Omental fat pad (tissue), 4 donors: ENCODE results near the gene CNNM1. TPM values are rescaled to one million over a fixed set of nuclear protein-coding genes. Genes with fewer than 3 reads are reported as not detected.

Experiments
- ATAC-seq: fragments of 150-250 bp; one replicate; pipeline ENCODE4 v1.9.1; 2016; ENCODE audit warnings: mild to moderate bottlenecking, moderate library complexity; ENCODE audit not compliant: low FRiP score
- DNase-seq: peaks from one replicate; pipeline ENCODE4 v3.0.0-alpha.2; 2019; ENCODE audit warnings: low spot score
- total RNA-seq, 4 donors: library from RNA; depleted of rRNA; stranded (reverse); fragments of >200 nt; gene quantifications; one replicate each; pipeline ENCODE4 v1.1.0, GENCODE V29; 2016
- TF ChIP-seq, protein P1 (sequence below), 3 donors: fragments of 450-650 bp; IDR thresholded peaks; one replicate each; pipeline ENCODE4 v1.5.1; 2016 to 2017; ENCODE audit warnings: antibody characterized with exemption in 3 of 3, mild to moderate bottlenecking in 3 of 3, moderate library complexity in 2 of 3

The CNNM1 gene
- 1 to 10 TPM in 1 of 4 donors, under 1 TPM in 3; 0.31 to 1.8 (median 0.53) TPM for total RNA-seq

DNA sequence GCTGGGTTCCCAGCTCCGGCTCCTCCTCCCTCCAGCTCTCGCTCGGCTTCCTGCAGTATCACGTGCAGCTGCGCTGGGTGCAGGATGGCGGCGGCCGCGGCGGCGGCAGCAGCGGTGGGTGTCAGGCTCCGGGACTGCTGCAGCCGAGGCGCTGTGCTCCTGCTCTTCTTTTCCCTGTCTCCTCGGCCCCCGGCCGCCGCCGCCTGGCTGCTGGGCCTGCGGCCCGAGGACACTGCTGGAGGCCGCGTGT lies at the start of gene CNNM1:
Gene CNNM1, plus strand, starts transcription at position 53 of the 250 bp plus-strand sequence. Its CDS starts 32 bp downstream, at position 85.
- TF ChIP-seq, protein P1, sequence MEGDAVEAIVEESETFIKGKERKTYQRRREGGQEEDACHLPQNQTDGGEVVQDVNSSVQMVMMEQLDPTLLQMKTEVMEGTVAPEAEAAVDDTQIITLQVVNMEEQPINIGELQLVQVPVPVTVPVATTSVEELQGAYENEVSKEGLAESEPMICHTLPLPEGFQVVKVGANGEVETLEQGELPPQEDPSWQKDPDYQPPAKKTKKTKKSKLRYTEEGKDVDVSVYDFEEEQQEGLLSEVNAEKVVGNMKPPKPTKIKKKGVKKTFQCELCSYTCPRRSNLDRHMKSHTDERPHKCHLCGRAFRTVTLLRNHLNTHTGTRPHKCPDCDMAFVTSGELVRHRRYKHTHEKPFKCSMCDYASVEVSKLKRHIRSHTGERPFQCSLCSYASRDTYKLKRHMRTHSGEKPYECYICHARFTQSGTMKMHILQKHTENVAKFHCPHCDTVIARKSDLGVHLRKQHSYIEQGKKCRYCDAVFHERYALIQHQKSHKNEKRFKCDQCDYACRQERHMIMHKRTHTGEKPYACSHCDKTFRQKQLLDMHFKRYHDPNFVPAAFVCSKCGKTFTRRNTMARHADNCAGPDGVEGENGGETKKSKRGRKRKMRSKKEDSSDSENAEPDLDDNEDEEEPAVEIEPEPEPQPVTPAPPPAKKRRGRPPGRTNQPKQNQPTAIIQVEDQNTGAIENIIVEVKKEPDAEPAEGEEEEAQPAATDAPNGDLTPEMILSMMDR (IDR thresholded peaks at IDR 0.05): no peak
- peak; percentile 41 for ATAC-seq
- no peak for DNase-seq

DNA sequence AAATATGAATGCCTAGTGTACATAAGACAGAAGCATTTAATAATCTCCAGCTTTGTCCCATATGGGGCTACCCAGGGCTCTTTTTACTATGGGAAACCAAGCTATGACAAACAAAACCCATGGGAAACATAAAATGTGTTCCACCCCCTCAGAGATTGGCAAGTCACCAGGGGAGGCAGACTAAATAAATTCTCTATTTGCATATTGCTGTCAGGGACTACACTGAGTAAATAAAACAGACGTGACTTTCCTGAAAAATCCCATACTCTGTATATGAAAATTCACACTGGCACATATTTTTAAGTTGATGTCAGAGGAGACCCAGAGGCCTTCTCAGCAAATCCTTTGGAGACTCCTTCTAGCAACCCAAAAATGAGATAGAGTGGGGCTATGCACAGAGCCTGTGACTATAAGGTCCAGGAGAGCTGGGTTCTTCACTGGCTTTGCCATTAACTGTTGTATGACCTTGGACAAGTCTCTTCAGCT lies 49.5 kb upstream of the CNNM1 start:
- TF ChIP-seq, protein P1 (IDR thresholded peaks at IDR 0.05): no peak
- DNase-seq (no peak), ATAC-seq (no peak)

DNA sequence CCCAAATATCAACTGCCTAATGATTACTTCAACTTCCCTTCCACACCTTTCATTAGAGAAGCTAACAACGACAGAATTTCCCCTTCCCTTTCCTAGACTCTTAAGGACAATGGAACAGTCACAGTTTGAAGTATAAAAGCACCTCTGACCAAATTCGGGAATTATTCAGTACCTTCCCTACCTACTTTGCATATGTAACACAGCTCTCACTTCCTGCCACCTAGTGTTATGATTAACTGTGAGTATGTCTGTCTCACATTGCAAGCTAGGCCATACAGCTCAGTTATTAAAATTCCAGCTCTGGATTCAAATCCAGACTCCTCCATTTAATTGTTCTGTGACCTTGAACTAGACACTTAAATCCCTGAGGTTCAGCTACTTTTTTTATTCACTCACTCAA lies 48.7 kb upstream of the CNNM1 start:
- ATAC-seq (no peak), DNase-seq (no peak)

DNA sequence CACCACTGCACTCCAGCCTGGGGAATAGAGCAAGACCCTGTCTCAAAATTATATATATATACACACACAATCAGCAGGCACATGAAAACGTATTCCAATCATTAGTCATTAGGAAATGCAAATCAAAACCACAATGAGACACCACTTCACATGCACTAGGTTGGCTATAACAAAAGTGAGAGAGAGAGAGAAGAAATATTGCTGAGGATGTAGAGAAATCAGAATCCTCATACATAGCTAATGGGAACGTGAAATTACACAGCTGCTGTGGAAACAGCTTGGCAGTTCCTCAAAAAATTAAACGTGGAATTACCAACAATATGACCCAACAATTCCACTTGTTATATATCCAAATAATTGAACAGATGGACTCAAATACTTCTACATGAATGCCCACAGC lies 43.3 kb upstream of the CNNM1 start:
- ATAC-seq (no peak), DNase-seq (no peak)

More for the DNA sequence above, 48.7 kb upstream of the CNNM1 start:
- TF ChIP-seq, protein P1 (IDR thresholded peaks at IDR 0.05): no peak

DNA sequence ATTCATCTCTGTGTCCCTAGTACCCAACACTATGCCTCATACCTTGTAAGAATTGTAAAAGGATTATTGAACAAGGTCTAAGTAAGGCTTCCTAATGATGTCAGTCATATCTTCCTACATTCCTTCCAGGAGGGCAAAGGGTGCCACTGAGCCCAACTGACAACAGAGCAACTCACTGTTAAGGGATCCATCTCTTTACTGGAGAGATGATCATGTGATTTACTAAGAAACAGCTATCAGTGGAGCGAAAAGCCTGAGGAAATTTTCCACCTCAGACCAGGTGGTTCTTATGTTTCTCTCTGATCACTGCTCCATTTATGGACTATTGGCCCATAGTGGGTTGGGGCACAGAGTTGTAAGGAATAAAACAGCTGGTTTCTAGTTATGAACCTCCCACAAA lies 38.9 kb upstream of the CNNM1 start:
- ATAC-seq (no peak), DNase-seq (no peak)
- TF ChIP-seq, protein P1 (IDR thresholded peaks at IDR 0.05): no peak

More for the DNA sequence above, 43.3 kb upstream of the CNNM1 start:
- TF ChIP-seq, protein P1 (IDR thresholded peaks at IDR 0.05): no peak

DNA sequence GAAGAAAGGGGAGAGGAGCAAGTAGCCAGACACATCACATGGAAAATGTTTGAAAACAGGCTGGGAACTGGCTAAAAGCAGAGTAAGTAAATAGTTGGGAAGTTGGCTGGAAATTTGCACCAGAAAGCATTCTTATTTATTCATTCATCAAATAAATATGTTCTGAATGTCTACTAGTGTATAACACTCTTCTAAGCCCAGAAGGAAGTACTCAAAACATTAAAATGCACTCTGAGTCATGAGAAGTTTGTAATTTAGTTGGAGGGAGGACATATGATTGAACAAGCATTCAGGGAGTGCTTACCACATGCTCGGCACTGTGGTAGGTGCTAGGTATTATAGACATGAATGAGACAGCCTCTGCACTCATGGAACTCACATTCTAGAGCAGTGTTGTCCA lies 37.0 kb upstream of the CNNM1 start:
- TF ChIP-seq, protein P1 (IDR thresholded peaks at IDR 0.05): no peak
- DNase-seq (no peak), ATAC-seq (peak; percentile 96)

DNA sequence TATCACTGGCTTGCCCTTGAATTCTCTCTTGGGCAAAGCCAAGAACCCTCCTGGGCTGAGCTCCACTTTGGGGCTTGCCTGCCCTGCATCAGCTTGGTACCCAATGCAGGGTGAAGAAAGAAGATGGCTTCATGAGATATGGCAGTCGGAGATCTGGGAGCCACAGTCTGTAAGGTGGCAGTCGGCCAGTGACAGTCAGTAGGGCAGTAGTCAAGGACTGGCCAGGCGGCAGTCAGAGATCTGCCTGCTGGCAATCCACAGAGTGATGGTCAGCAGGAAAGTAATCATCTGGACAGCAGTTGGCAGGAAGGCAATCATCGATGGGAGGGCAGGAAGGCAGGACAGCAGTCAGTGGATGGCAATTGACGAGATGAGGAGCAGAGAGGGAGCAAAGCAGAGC lies 32.6 kb upstream of the CNNM1 start:
- DNase-seq: no peak
- TF ChIP-seq, protein P1 (IDR thresholded peaks at IDR 0.05): no peak
- no peak for ATAC-seq
